Skin of body (tissue), 2 donors: Measurements from ENCODE around the gene HES1. TPM values are rescaled to one million over a fixed set of nuclear protein-coding genes. Genes with fewer than 3 reads are reported as not detected.
A peak's percentile ranks its signal among the peaks of the same experiment; 100 is the strongest.

Source experiments
- DNase-seq: peaks from one replicate; lab custom pipeline; 2025; lab: John Stamatoyannopoulos, UW
- total RNA-seq: library from RNA; depleted of rRNA; stranded (reverse); fragments of >200 nt; gene quantifications from one replicate; pipeline ENCODE4 v1.2.3, GENCODE V29; 2014

HES1 gene
- total RNA-seq, 1 donor from 2014 or later = 53.8 TPM

GRCh38 chr3:194166682-194167479 is 30.9 kb downstream of the HES1 start:
- peak; percentile 42 for DNase-seq

GRCh38 chr3:194167480-194168282 is 31.7 kb downstream of the HES1 start:
- no peak for DNase-seq

- no peak for DNase-seq
These were observed 33.0 kb downstream of the HES1 start for GRCh38 chr3:194168994-194169393.

GRCh38 chr3:194169595-194169994 is 33.6 kb downstream of the HES1 start:
- DNase-seq = no peak

- DNase-seq = no peak
These were observed 34.8 kb downstream of the HES1 start for GRCh38 chr3:194170793-194171192.

- DNase-seq = no peak
These were observed 38.5 kb downstream of the HES1 start for GRCh38 chr3:194174406-194174805.

GRCh38 chr3:194174980-194175379 is 39.0 kb downstream of the HES1 start:
- DNase-seq = no peak

GRCh38 chr3:194176274-194176991 is 40.5 kb downstream of the HES1 start:
- peak; percentile 37 for DNase-seq

- no peak for DNase-seq
These were observed 41.2 kb downstream of the HES1 start for GRCh38 chr3:194177141-194177540.

GRCh38 chr3:194178128-194178527 is 42.2 kb downstream of the HES1 start:
- no peak for DNase-seq

GRCh38 chr3:194178669-194179068 is 42.7 kb downstream of the HES1 start:
- no peak for DNase-seq

GRCh38 chr3:194180570-194180969 is 44.6 kb downstream of the HES1 start:
- DNase-seq = no peak

GRCh38 chr3:194181612-194182529 is 45.9 kb downstream of the HES1 start:
- no peak for DNase-seq

- DNase-seq = no peak
These were observed 47.3 kb downstream of the HES1 start for GRCh38 chr3:194183271-194183670.

GRCh38 chr3:194184265-194184751 is 48.4 kb downstream of the HES1 start:
- DNase-seq = no peak

GRCh38 chr3:194184801-194185200 is 48.9 kb downstream of the HES1 start:
- DNase-seq = no peak

GRCh38 chr3:194185221-194185620 is 49.3 kb downstream of the HES1 start:
- no peak for DNase-seq

GRCh38 chr3:194187233-194187944 is 51.4 kb downstream of the HES1 start:
- DNase-seq = no peak
